Parathyroid adenoma (tissue), 2 donors: ENCODE measurements around the gene LRRC27.
A peak's percentile ranks its signal among the peaks of the same experiment; 100 is the strongest.

Experiments used
- H2AFZ ChIP-seq: fragments of 300-600 bp; sonication (generic); one replicate; pipeline ENCODE4 v1.7.0; 2017; ENCODE audit warnings: antibody characterized with exemption, mild to moderate bottlenecking
- H3K27ac ChIP-seq: fragments of 300-600 bp; sonication (generic); one replicate; pipeline ENCODE4 v1.7.0; 2017
- H3K27me3 ChIP-seq: fragments of 300-600 bp; sonication (generic); one replicate; pipeline ENCODE4 v1.7.0; 2017; ENCODE audit warnings: low read length; ENCODE audit not compliant: control insufficient read depth, insufficient read depth
- H3K36me3 ChIP-seq: fragments of 300-600 bp; sonication (generic); one replicate; pipeline ENCODE4 v1.7.0; 2017; ENCODE audit warnings: low read length; ENCODE audit not compliant: control insufficient read depth, insufficient read depth
- H3K4me1 ChIP-seq: fragments of 300-600 bp; sonication (generic); one replicate; pipeline ENCODE4 v1.7.0; 2017; ENCODE audit warnings: control low read depth
- H3K4me2 ChIP-seq: fragments of 300-600 bp; sonication (generic); one replicate; pipeline ENCODE4 v1.7.0; 2017; ENCODE audit warnings: low read length
- H3K4me3 ChIP-seq: fragments of 300-600 bp; sonication (generic); one replicate; pipeline ENCODE4 v1.7.0; 2017; ENCODE audit warnings: low read depth, low read length
- H3K79me2 ChIP-seq: fragments of 300-600 bp; sonication (generic); one replicate; pipeline ENCODE4 v1.7.0; 2017; ENCODE audit warnings: control low read depth
- H3K9ac ChIP-seq: fragments of 300-600 bp; sonication (generic); one replicate; pipeline ENCODE4 v1.7.0; 2017; ENCODE audit warnings: mild to moderate bottlenecking
- H3K9me3 ChIP-seq: fragments of 300-600 bp; sonication (generic); one replicate; pipeline ENCODE4 v1.7.0; 2017; ENCODE audit warnings: low read length; ENCODE audit not compliant: control insufficient read depth
- CTCF ChIP-seq: fragments of 300-600 bp; sonication (generic); IDR thresholded peaks from one replicate; pipeline ENCODE4 v1.7.0; 2017; ENCODE audit warnings: antibody characterized with exemption, mild to moderate bottlenecking
- donor health status: primary hyperparathyroidism.

The LRRC27 gene

DNA sequence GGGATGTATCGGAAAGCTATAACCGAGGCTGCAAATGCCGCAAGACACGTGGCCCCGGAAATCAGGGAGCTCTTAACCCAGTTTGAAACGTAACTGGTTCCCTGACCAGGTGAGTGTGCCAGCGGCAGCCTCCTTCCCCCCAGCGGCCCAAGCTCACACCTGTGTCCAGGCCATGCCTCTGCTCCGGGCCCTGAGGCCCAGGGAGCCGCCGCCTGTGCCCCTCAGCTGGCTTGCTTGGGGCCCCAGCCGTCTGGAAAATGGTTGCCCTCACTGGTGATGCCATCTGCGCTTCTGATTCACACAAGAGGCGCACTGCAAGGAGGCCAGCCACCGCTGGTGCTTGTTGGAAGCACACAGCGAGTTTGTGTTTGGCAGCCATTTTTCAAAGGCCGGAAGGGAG is 74.2 kb downstream of the LRRC27 start:
- Histone ChIP-seq H3K27ac (peak overlapping the region; percentile 100), H3K9ac (no peak overlapping the region), H3K27me3 (no peaks in the 10 kb centered on the region), H3K79me2 (peaks cover 67% of the 10 kb centered on the region), H2AFZ (no peak overlapping the region), H3K9me3 (no peaks in the 10 kb centered on the region), H3K4me1 (peaks cover 42% of the 10 kb centered on the region), H3K4me3 (no peak overlapping the region), H3K36me3 (no peaks in the 10 kb centered on the region), H3K4me2 (no peak overlapping the region)
- TF ChIP-seq CTCF: no peak

GRCh38 chr10:132406750-132407149 is 74.8 kb downstream of the LRRC27 start:
- TF ChIP-seq CTCF: no peak
- H3K4me1 ChIP-seq: peaks cover 40% of the 10 kb centered on the region
- no peaks in the 10 kb centered on the region for H3K27me3 ChIP-seq
- H3K9ac ChIP-seq: no peak overlapping the region
- peaks cover 61% of the 10 kb centered on the region for H3K79me2 ChIP-seq
- H3K9me3 ChIP-seq: no peaks in the 10 kb centered on the region
- H2AFZ ChIP-seq: no peak overlapping the region
- H3K4me2 ChIP-seq: peak overlapping the region; percentile 90
- H3K36me3 ChIP-seq: no peaks in the 10 kb centered on the region
- H3K27ac ChIP-seq: peak overlapping the region; percentile 100
- peak overlapping the region; percentile 63 for H3K4me3 ChIP-seq

DNA sequence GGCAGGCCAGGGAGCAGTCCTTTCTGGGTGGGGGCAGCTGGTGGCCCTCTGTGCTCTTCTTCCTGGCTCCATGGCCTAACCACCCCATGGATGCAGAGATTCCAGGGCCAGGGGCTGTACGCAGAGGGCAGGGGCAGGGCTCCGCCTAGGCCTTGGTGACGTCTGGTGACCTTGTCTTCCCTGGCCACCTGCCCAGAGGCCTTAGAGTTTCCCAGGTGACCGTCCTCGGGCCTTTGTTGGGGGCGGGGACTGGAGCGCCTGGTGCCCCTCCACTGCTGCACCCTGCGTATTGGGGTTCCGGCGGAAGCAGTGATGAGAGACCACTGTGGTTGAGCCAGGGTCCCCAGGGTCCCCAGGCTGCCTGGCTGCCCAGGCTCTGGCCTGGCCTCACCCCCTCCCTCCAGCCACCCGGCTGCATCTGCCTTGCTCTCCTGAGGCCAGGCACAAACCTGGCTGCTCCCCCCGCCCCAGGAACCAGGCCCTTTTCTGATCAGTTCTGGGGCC is 75.3 kb downstream of the LRRC27 start:
- Histone ChIP-seq H3K27ac (peak overlapping the region; percentile 100), H3K79me2 (peaks cover 56% of the 10 kb centered on the region), H2AFZ (peak overlapping the region; percentile 61), H3K4me3 (peak overlapping the region; percentile 63), H3K36me3 (no peaks in the 10 kb centered on the region), H3K9me3 (no peaks in the 10 kb centered on the region), H3K9ac (peak overlapping the region; percentile 93), H3K4me1 (peaks cover 46% of the 10 kb centered on the region), H3K27me3 (no peaks in the 10 kb centered on the region), H3K4me2 (peak overlapping the region; percentile 90)
- no peak for TF ChIP-seq CTCF

- Histone ChIP-seq H3K9me3 (no peaks in the 10 kb centered on the region), H3K4me3 (peak overlapping the region; percentile 63), H3K27ac (peak overlapping the region; percentile 100), H2AFZ (peak overlapping the region; percentile 74), H3K9ac (peak overlapping the region; percentile 93), H3K4me2 (peak overlapping the region; percentile 90), H3K36me3 (no peaks in the 10 kb centered on the region), H3K4me1 (peaks cover 51% of the 10 kb centered on the region), H3K79me2 (peaks cover 50% of the 10 kb centered on the region), H3K27me3 (no peaks in the 10 kb centered on the region)
- TF ChIP-seq CTCF: peak; percentile 45
Measured at GRCh38 chr10:132407846-132408278, 75.9 kb downstream of the LRRC27 start.

- peak overlapping the region; percentile 63 for H3K4me3 ChIP-seq
- H3K4me1 ChIP-seq: peaks cover 52% of the 10 kb centered on the region
Measured at GRCh38 chr10:132408367-132408781, 76.4 kb downstream of the LRRC27 start.

More at GRCh38 chr10:132408367-132408781, 76.4 kb downstream of the LRRC27 start:
- Histone ChIP-seq H3K27me3 (no peaks in the 10 kb centered on the region), H3K9ac (peak overlapping the region; percentile 69), H3K27ac (peak overlapping the region; percentile 100), H3K79me2 (peaks cover 45% of the 10 kb centered on the region), H3K4me2 (peak overlapping the region; percentile 90), H3K9me3 (no peaks in the 10 kb centered on the region), H2AFZ (peak overlapping the region; percentile 74), H3K36me3 (no peaks in the 10 kb centered on the region)
- TF ChIP-seq CTCF: no peak
